SH-SY5Y (cell line): ENCODE measurements around the gene WIF1.

Experiments used
- GATA2 ChIP-seq: IDR thresholded peaks from 2 replicates; pipeline ENCODE4 v1.6.1; 2011; ENCODE audit warnings: mild to moderate bottlenecking, low read depth, low read length
- GATA3 ChIP-seq: IDR thresholded peaks from 2 replicates; pipeline ENCODE4 v1.6.1; 2011; ENCODE audit warnings: low read depth, mild to moderate bottlenecking, low read length, moderate library complexity

WIF1 gene

DNA sequence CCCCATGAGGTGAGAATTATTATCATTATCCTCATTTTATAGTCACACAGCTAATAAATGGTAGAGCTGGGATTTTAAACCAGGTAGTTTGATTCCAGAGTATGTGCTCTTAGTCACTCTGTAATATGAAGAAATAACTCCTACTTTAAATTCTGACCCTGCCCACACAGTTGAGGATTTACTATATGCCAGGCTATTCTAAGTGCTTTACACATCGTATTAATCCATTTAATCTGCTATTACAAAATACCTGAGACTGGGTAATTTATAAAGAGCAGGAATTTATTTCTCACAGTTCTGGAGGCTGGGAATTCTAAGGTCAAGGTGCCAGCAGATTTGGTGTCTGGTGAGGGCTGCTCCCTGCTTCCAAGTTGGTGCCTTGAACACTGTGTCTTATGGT is 19.6 kb upstream of the WIF1 start:
- no peak for TF ChIP-seq GATA2

DNA sequence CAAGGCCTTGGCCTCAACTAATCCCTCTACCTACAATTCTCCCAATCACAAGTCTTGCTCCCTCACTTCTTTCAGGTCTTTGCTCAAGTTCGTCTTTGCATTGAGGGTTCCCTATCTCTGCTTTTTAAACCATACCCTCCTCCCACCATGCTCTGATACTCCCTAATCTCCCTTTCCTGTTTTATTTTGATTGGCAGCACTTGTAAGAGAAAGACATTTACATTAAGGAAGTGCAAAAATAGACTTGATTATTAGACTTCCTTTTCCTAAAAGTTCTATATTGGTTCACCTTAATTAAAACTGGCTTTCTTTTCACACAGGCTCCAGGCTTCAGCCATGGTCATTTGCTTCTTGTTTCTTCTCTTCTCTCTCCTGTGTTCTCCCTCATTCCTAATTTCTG is 18.3 kb upstream of the WIF1 start:
- no peak for TF ChIP-seq GATA2
- no peak for TF ChIP-seq GATA3

DNA sequence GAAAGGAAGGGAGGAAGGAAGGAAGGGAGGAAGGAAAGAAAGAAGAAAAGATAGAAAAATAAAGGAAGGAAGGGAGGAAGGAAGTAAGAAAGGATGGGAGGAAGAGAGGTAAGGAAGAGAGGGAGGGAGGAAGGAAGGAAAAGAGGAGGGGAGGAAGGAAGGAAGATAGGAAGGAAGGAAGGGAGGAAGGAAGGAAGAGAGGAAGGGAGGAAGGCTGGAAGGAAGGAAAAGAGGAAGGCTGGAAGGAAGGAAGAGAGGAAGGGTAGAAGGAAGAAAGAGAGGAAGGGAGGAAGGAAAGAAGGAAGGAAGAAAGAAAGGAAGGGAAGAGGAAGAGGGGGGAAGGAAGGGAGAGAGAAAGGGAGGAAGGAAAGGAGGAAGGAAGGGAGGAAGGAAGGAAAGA is 12.8 kb upstream of the WIF1 start:
- TF ChIP-seq GATA2: no peak
- TF ChIP-seq GATA3: no peak

DNA sequence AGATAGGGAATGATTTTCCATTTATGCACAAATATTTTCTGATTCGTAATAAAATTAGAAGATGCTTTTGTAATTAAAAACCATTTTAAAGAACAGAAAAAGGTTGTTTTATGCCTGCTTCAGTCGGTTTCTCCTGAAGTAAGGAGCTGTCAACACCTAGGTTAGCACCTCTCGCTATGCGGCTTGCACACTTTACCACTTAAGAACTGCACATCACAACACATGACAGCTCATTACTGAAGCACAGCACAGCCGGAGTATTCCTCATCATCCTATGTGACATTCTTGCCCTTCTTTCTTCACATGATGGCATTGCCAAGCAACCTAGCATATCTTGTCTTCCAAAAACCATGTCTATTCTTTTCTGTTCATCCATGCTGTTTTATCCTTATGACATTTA is 5.4 kb upstream of the WIF1 start:
- TF ChIP-seq GATA3 (no peak), GATA2 (no peak)

DNA sequence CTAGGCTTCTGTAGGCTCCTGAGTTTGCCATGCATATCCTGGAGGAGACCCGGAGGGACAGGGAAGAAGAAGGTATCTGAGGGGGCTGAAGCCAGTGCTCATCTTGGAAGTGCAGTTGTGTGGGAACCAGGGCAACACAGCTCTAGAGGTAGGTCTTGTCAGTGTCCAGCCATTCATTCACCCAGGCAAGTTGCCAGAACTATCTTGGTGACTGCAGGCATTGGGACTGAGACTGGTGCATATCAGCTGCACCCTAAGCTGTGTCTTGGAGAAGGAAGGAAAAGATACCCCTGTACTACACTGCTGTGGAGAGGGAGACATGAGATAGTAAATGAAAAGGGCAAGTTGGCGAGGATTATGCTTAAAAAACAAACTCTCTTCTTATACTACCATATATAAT is 4.9 kb upstream of the WIF1 start:
- TF ChIP-seq GATA2 (no peak), GATA3 (no peak)

DNA sequence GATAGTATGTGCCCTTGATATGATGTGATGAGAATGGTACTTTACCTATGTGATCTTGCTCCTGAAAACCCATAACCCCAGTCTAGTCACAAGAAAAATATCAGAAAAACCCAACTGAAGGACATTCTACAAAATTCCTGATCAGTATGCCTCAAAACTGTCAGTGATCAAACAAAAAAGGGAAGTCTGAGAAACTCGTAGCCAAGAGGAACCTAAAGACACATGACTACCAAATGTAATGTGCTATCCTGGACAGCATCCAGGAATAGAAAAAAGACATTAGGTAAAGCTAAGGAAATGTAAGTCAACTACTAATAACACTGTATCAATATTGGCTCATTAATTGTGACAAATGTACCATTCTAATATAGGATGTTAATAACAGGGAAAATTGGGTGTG is 4.1 kb upstream of the WIF1 start:
- no peak for TF ChIP-seq GATA3
- no peak for TF ChIP-seq GATA2

DNA sequence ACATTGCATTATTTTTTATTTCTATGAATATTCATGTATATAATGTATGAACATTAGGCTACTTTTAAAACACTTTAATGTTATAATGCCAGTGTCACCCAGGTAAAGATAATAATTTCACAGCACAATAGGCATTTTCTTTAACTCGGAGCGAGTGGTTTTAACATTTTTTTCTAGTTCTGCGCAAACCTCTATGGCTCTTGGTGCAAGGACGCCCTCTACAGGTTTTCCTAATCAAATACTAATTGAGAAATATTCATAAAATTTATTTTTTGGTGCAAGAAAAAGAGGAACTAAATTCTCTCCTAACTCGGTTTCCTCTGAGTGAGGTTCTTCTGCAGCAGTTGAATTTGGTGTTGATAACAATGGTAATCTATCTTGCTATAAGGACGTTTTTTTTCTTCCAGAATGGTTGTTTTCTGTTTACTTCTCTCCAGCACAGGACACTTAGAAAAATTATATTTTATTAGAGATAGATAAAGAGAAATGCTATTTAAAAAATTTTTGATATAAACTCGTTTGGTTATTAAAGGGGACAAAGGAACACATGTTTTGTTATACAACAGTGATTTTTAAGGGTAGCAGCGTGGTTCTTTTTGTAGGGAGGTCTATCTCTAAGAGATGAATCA is 2.4 kb upstream of the WIF1 start:
- no peak for TF ChIP-seq GATA2
- TF ChIP-seq GATA3: no peak

DNA sequence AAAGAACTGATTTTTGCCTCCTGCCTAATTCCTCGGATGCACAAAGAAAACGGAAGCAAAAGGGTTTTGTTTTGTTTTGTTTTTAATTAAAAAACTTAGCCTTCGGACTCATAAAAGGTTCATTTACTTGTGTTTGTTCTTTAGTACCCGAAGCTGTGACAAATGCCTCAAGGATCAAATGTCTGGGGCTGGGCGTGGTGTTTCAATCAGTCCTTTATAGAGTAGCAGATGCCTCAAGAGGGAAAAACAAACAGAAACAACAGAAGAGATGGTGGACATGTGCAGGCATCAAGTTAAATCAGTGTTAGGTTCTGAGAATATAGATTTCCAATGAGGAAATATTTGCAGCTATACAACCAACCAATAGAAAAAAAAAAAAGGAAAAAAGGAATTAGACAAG is 1.6 kb upstream of the WIF1 start:
- no peak for TF ChIP-seq GATA3

DNA sequence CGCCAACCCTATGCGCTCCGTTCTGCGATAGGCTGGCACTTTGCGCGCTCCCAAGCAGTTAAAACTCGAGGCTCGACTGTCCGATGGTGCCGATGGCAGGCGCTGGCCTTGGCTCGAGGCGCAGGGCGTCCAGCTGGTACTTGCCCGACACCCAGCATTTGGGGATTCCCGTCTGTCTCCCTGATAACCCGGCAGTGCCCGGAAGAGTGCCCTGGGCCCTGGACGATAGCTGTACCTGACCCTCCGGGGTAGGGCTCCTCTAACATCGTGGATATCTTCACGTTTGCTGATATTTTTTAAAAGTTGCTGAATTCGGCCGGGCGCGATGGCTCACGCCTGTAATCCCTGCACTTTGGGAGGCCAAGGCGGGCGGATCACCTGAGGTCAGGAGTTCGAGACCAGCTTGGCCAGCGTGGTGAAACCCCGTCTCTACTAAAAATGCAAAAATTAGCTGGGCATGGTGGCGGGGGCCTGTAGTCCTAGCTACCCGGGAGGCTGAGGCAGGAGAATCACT is 908 bp upstream of the WIF1 start:
- TF ChIP-seq GATA2: no peak
- TF ChIP-seq GATA3: no peak

DNA sequence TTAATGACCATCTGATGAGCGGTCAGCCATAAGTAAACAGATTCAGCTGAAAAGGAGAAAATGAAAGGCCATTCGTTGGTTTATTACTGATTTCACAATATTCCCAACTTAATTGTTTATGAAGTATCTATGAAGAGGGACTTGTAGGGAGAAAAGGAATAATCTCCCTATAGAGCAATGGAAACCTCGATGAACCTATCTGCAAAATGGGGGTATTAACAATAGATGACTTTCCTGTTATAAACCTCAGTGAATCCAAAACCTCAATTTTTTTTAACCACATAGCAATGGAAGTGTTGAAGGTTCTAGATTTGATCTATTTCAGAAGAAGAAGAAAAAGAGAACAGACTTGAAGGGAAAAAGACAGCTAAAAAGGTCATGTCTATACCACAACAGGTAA is 2.0 kb downstream of the WIF1 start:
- TF ChIP-seq GATA3 (no peak), GATA2 (no peak)

DNA sequence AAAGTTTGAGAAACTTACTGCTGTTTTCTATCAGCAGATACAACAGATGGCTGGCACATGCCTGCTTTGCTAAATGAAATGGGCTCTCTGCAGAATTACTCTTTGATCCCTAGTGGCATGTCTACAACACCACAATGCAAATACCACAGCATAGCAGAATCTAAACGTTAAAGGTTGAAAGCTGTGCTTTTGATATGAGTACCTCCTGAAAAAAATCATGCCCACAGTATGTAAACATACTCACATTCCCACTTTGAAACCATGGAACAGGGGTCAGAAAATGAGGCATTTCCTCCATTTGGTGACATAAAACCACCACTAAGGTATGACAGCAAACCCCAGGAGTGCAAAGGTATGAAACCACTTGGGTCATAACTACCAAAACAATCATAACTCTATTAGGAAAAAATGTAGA is 7.5 kb downstream of the WIF1 start:
- TF ChIP-seq GATA3 (no peak), GATA2 (no peak)

DNA sequence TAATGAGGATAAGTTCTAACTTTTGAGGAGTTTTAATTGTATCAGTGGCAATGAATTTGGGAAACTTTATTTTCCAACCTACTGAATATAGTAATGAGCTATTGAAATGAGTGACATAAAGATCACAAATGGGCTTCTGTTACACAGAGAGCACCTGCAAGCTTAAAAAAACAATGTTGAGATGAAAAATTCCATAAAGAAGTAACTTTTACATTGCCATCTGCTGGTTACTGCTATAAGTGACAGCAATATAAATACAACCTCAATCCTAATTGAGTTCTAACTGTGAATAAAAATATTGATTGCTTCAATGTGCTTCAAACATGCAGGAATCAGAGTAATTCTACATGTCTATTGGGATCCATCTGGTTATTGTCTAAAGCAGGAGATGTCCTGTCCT is 14.2 kb downstream of the WIF1 start:
- no peak for TF ChIP-seq GATA3
- TF ChIP-seq GATA2: no peak

DNA sequence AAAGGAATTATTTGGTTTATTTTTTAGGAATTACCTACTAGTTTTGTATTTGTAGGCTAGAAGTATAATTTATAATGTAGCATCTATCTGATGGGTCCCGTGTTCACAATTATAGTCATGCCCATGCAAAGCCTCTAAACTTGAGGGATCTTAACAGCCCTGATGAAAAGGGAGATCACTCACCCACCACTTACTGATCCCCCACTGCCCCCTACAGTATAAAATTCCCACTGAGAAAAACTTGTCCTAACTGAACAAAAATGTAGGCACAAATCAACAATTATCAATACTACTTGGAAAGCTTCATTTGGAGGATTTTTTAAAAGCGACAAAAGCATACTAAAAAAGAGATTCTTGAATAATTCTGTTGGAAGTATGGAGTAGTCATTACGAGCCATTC is 21.0 kb downstream of the WIF1 start:
- TF ChIP-seq GATA3 (no peak), GATA2 (no peak)

DNA sequence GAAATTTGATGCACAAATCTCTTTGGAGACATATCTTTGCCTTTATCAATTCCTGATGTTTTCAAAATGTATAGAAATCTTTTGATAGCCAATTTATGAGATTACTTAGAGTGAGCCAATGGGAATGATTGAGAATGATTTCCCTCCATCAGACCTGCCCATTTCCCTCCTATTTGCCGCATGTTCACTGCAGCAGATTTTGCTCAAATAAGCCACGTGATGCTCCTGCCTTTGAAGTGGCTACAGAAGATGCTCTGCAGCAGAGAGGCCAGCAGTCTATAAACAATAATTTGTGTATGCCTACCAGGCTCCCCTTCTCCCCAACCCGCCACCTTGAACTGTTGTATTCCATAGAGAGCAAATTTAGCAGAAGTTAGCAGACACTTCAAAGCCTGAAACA is 21.9 kb downstream of the WIF1 start:
- TF ChIP-seq GATA2: no peak
- TF ChIP-seq GATA3: no peak

DNA sequence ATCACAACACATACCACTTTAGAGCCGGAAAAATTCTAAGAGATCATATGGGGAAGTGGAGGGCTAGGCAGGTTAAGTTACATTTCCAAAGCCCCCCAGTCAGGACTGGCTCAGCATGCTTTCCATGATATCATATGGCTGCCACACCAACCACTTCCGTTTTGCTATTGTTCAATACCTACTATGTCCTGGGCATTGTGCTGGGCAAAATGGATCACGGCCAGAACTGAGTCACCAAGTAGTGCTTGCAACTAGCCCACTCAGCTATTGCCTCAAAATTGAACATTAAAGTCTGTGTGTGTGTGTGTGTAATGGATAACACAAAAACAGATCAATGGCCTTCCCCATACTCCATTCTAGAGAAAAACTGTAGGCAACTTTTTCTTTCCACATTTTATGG is 22.7 kb downstream of the WIF1 start:
- TF ChIP-seq GATA2: no peak
- TF ChIP-seq GATA3: no peak

DNA sequence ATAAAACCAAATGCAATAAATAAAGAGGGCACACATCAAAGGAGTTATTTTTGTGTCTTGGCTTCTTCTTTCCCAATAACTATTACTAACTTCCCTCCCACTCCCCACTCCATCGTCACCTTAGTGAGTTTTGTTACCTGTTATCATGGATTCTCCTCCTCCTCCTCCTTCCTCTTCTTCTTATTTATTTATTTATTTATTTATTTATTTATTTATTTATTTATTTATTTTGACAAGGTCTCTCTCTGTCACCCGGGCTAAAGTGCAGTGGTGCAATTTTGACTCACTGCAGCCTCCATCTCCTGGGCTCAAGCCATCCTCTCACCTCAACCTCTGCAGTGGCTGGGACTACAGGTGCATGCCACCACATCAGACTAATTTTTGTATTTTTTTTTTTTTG is 26.4 kb downstream of the WIF1 start:
- TF ChIP-seq GATA2 (no peak), GATA3 (no peak)
